Progenitor cell of endocrine pancreas (in vitro differentiated cells): ENCODE measurements around the gene SMYD5. TPM values are rescaled to one million over a fixed set of nuclear protein-coding genes. Genes with fewer than 3 reads are reported as not detected.

Experiments used
- DNase-seq: peaks from one replicate; pipeline ENCODE4 v3.0.0; 2021; ENCODE audit warnings: low spot score; ENCODE audit not compliant: unreplicated experiment
- H3K27ac Mint-ChIP-seq: 2 replicates; pipeline ENCODE4 v1.8.0; 2021; ENCODE audit warnings: mild to moderate bottlenecking, moderate library complexity, mixed read lengths
- H3K27me3 Mint-ChIP-seq: 2 replicates; pipeline ENCODE4 v1.8.0; 2021; ENCODE audit warnings: mixed read lengths
- H3K36me3 Mint-ChIP-seq: 2 replicates; pipeline ENCODE4 v1.8.0; 2022; ENCODE audit warnings: mixed read lengths; ENCODE audit not compliant: insufficient read depth
- H3K4me1 Mint-ChIP-seq: 2 replicates; pipeline ENCODE4 v1.8.0; 2021; ENCODE audit warnings: low read depth, mixed read lengths
- H3K4me3 Mint-ChIP-seq: 2 replicates; pipeline ENCODE4 v1.8.0; 2021; ENCODE audit warnings: low read depth, mild to moderate bottlenecking, moderate library complexity, mixed read lengths
- H3K9me3 Mint-ChIP-seq: 2 replicates; pipeline ENCODE4 v1.8.0; 2021; ENCODE audit warnings: low read depth, mixed read lengths
- total RNA-seq: library from RNA; stranded (reverse); gene quantifications from 2 replicates; pipeline ENCODE4 v1.2.1, GENCODE V29; 2021
- TF ChIP-seq, protein P1 (sequence below): fragments of 200-600 bp; sonication (generic); IDR thresholded peaks from one replicate; pipeline ENCODE4 v1.5.0; 2021; ENCODE audit warnings: antibody characterized with exemption, mild to moderate bottlenecking; ENCODE audit not compliant: unreplicated experiment

The SMYD5 gene
- total RNA-seq, 1 donor from 2014 or later, result 30.2 TPM

- H3K36me3 Mint-ChIP-seq, result no peaks in the 10 kb centered on the region
- H3K27me3 Mint-ChIP-seq, result peaks cover 45% of the 10 kb centered on the region
- no peaks in the 10 kb centered on the region for H3K9me3 Mint-ChIP-seq
- TF ChIP-seq, protein P1, sequence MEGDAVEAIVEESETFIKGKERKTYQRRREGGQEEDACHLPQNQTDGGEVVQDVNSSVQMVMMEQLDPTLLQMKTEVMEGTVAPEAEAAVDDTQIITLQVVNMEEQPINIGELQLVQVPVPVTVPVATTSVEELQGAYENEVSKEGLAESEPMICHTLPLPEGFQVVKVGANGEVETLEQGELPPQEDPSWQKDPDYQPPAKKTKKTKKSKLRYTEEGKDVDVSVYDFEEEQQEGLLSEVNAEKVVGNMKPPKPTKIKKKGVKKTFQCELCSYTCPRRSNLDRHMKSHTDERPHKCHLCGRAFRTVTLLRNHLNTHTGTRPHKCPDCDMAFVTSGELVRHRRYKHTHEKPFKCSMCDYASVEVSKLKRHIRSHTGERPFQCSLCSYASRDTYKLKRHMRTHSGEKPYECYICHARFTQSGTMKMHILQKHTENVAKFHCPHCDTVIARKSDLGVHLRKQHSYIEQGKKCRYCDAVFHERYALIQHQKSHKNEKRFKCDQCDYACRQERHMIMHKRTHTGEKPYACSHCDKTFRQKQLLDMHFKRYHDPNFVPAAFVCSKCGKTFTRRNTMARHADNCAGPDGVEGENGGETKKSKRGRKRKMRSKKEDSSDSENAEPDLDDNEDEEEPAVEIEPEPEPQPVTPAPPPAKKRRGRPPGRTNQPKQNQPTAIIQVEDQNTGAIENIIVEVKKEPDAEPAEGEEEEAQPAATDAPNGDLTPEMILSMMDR, result no peak
- DNase-seq, result no peak
- H3K27ac Mint-ChIP-seq, result no peak overlapping the region
- H3K4me3 Mint-ChIP-seq, result no peak overlapping the region
- peaks cover 3% of the 10 kb centered on the region for H3K4me1 Mint-ChIP-seq
These were observed 53.0 kb downstream of the SMYD5 start for GRCh38 chr2:73267008-73267407.

GRCh38 chr2:73268366-73268829, 54.4 kb downstream of the SMYD5 start:
- TF ChIP-seq, protein P1, result no peak
- peak overlapping the region; percentile 53 for H3K4me3 Mint-ChIP-seq
- H3K4me1 Mint-ChIP-seq, result peaks cover 3% of the 10 kb centered on the region
- H3K27ac Mint-ChIP-seq, result no peak overlapping the region
- H3K36me3 Mint-ChIP-seq, result no peaks in the 10 kb centered on the region
- DNase-seq, result no peak
- H3K27me3 Mint-ChIP-seq, result peaks cover 46% of the 10 kb centered on the region
- H3K9me3 Mint-ChIP-seq, result no peaks in the 10 kb centered on the region

DNA sequence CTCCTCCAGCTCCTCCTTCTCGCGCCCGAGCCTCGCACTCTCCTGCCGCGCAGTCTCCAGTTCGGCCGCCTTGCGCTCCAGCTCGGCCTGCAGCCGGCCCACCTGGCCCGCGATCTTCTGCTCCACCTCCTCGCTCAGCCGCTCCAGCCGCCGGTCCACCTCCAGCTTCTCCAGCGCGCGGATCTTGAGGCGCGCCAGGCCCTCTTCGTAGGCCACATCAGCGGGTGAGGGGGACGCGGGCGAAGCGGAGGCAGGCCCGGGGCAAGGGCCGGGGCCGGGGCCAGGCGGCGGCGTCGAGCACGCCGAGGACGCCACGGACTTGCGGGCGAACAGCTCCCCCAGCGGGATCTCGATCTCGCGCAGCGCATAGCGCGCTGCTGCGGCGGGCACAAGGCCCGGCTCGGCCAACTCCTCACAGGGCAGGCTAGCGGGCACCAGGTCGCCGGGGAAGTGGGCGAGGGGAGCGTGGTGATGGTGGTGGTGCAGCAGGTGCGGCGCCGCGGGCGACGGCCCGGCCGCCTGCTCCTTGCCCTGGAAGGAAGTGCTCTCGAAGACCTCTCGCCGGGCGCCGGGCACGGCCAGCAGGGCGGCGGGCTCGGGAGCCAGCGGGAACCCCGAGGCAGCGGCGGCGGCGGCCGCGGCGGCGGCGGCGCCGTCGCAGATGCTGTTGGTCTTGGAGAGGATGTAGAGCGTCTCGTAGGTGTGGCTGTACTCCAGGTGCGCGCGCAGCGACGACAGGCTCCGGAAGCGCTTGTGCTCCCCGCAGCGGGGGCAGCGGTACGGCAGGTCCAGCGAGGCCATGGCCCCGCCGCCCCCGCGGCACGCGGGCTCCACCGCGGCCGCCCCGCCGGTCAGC, 55.0 kb downstream of the SMYD5 start:
- H3K27me3 Mint-ChIP-seq, result peaks cover 46% of the 10 kb centered on the region
- no peaks in the 10 kb centered on the region for H3K36me3 Mint-ChIP-seq
- no peak for DNase-seq
- TF ChIP-seq, protein P1, result peak; percentile 39
- no peak overlapping the region for H3K27ac Mint-ChIP-seq
- peaks cover 3% of the 10 kb centered on the region for H3K4me1 Mint-ChIP-seq
- no peaks in the 10 kb centered on the region for H3K9me3 Mint-ChIP-seq
- H3K4me3 Mint-ChIP-seq, result peak overlapping the region; percentile 53

GRCh38 chr2:73269686-73270465, 55.8 kb downstream of the SMYD5 start:
- Mint-ChIP-seq H3K36me3 (no peaks in the 10 kb centered on the region), H3K4me1 (peaks cover 3% of the 10 kb centered on the region), H3K27me3 (peaks cover 46% of the 10 kb centered on the region), H3K27ac (no peak overlapping the region), H3K9me3 (no peaks in the 10 kb centered on the region), H3K4me3 (no peak overlapping the region)
- no peak for DNase-seq
- TF ChIP-seq, protein P1, result no peak

DNA sequence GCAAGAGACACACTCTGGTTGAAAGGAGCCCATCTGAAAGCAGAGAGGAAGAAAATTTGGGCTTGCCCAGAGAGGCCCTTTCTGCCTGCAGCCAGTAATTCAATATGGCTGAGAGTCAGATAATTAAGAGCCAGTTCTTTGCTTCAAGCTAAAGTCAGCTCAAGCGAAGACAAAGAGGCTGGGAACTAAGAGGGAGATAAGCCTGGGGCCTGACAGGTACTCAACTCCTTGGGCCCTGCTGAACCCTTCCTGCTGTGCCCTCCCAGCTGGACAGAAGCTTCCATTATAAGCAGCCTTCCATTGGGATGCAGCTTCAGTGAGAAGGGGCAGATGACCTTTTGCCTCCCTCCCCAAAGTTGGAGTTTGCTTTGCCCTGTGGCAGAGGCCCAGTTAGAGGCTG, 58.2 kb downstream of the SMYD5 start:
- Mint-ChIP-seq H3K36me3 (no peaks in the 10 kb centered on the region), H3K4me3 (no peak overlapping the region), H3K27ac (no peak overlapping the region), H3K27me3 (peaks cover 39% of the 10 kb centered on the region), H3K9me3 (no peaks in the 10 kb centered on the region), H3K4me1 (peaks cover 3% of the 10 kb centered on the region)
- TF ChIP-seq, protein P1, result no peak
- no peak for DNase-seq
